ENCODE data around the gene MILR1. TPM values are rescaled to one million over a fixed set of nuclear protein-coding genes. Genes with fewer than 3 reads are reported as not detected.

MILR1 gene
- total RNA-seq, 1 donor from 2014 or later: 0.33 TPM

GRCh38 chr17:64500862-64501765 lies 52.2 kb downstream of the MILR1 start:
- no peak for ATAC-seq
- no peak for DNase-seq (ENCODE audit: low spot score)

DNA sequence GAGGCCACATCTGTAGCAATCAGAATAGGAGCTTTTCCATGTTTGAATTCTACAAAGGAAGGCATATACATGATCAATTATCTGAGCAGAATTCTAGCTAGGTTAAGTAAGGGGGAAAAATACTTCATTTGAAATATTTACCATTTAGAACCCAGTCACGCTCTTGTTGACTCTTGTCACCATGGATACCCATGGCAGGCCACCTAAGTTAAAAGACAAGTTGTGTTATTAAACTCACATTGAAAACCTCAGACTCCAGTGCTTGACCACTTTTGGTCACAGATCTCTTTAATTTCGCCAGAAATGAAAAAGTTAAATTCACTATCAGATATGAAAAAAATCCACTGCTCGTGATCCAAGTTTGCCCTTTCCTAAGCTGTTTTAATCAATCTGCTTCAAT lies 53.1 kb downstream of the MILR1 start:
- ATAC-seq (no peak), DNase-seq (ENCODE audit: low spot score) (no peak)

GRCh38 chr17:64502809-64503208 lies 53.9 kb downstream of the MILR1 start:
- ATAC-seq: no peak
- no peak for DNase-seq (ENCODE audit: low spot score)

GRCh38 chr17:64503341-64503740 lies 54.4 kb downstream of the MILR1 start:
- ATAC-seq (no peak), DNase-seq (ENCODE audit: low spot score) (no peak)

GRCh38 chr17:64503821-64504768 lies 55.2 kb downstream of the MILR1 start:
- no peak for ATAC-seq
- no peak for DNase-seq (ENCODE audit: low spot score)

DNA sequence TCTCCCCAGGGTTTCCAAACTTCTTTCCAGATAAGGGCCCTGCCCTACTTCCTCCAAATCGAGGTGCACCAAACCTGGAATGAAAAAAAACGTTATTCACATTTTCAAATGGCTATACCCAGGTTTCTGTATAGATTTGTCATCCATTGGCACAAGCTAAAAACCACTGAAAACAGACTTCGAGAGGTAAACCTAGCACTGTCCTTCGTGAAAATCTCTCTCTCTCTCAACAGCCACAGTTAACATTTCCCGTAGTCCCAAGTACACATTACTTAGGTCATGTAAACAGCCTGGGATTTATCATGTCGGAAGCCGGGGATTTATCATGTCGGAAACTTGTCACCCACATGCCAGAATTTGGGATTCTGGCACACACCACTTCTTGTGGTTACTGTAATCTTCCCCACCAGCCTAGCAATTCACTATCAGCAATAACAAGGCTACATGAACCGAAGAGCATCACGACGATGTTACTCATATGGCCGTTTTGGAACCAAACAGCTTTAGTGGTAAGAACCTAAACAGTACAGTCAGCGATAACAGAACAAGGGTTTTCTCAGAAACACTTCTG lies 55.9 kb downstream of the MILR1 start:
- no peak for DNase-seq (ENCODE audit: low spot score)
- no peak for ATAC-seq

GRCh38 chr17:64505340-64506200 lies 56.7 kb downstream of the MILR1 start:
- ATAC-seq (peak; percentile 71), DNase-seq (ENCODE audit: low spot score) (peak; percentile 93)

DNA sequence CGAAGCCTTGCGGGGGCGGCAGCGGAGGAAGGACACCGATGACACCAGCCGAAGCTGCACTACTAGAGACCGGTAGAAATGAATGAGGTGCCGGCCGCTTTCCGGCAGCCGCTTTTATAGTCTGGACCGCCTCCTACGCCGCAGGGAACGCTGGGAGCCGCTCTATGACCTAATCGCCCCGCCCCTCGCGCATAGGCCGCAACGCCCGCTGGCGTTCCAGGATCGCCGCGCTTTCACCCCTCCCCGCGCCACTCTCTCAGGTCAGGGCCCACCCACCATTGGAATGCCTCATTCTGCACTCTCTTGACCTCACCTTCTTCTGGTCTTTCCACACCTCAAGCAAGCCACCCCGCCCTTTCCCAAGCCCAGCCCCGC lies 57.3 kb downstream of the MILR1 start, which contains the start of gene DDX5:
DDX5 (minus strand) TSS at position 89 of the 375 bp plus-strand sequence. CDS start 170 bp downstream, outside the sequence.
- DNase-seq (ENCODE audit: low spot score) (peak; percentile 97), ATAC-seq (peak; percentile 80)

- DNase-seq (ENCODE audit: low spot score) (peak; percentile 93), ATAC-seq (peak; percentile 70)
Measured at GRCh38 chr17:64506576-64507412, 57.9 kb downstream of the MILR1 start, which contains the start of gene CEP95. Gene CEP95, plus strand, starts transcription at chr17:64506977. Its CDS starts 121 bp downstream, at chr17:64507098.

DNA sequence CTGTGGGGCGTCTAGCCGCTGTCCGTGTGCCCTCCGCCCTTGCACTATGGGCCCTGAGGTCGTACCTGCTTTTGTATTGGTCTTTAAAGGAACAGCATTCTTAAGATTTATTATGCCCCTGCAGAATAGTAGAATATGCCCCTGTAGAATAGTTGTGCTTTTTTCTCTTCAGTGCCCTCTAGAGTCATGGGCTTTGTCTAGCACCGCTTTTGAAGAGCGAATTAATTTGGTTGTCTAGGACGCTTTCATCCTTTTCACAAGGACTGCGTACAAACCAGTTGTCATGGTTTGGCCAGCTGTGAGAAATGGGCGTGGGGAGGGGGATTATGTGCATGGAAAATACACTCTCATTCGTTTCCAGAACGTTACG lies 58.5 kb downstream of the MILR1 start:
- ATAC-seq (peak; percentile 38), DNase-seq (ENCODE audit: low spot score) (no peak)

- ATAC-seq: no peak
Measured at GRCh38 chr17:64508683-64509082, 59.8 kb downstream of the MILR1 start.

DNA sequence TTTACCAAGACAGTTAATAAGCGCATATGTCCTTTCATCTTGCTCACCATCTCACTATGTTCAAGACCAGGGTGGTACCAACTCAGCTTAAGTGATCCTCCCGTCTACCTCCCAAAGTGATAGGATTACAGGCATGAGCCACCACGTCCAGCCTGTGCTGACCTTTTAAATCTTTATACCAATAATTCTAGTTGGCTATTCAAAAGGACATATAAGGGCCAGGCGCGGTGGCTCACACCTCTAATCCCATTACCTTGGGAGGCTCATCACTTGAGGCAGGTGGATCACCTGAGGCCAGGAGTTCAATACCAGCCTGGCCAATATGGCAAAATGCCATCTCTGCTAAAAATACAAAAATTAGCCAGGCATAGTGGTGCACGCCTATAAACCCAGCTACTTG lies 60.3 kb downstream of the MILR1 start:
- ATAC-seq (no peak), DNase-seq (ENCODE audit: low spot score) (no peak)

More at GRCh38 chr17:64508683-64509082, 59.8 kb downstream of the MILR1 start:
- DNase-seq (ENCODE audit: low spot score): no peak

DNA sequence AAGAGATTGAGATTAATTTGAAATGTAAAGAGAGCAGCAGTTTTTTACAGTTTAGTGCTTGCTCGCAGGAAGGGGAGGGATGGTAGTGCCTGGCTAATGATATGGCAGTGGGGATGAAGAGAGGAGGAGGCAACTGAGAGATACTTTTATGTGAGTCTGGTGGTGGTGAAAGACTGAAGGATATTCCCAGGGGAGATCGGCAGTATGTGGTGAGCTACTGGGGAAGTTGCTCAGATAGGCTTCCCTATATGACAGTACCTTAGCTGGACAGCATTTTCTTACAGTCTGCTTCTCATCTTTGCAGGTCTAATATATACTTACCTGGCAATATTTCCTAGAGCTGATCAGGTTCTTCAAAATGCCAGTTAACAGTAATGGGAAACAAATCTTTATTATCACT lies 66.5 kb downstream of the MILR1 start:
- DNase-seq (ENCODE audit: low spot score): no peak
- ATAC-seq: no peak

DNA sequence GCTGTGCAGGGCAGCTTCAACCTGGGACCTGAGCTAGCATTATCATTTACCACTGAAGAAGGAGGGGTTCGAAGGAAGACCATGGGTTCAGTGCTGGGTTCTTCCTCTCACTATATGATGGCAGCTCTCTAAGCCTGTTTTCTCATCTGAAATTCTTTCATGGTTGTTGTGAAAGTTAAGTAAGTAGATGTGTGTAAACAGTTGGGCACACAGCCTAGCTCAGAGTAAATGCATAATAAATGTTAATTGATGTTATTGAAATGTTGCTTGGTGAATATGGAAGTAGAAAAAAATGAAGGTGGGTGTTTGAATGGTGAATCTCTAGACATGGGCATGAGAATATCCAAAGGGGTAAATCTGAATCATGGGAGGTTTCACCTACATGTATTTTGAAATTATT lies 66.9 kb downstream of the MILR1 start:
- no peak for ATAC-seq
- no peak for DNase-seq (ENCODE audit: low spot score)

Other genes starting within 250 kb of the MILR1 start
- 35.1 TPM for gene TEX2, start 185.9 kb upstream of the MILR1 start, total RNA-seq
- gene PECAM1, start 58.3 kb upstream of the MILR1 start, total RNA-seq: 20.2 TPM
- gene POLG2, start 47.9 kb downstream of the MILR1 start, total RNA-seq: 9.0 TPM
- 245 TPM for gene DDX5, start 57.2 kb downstream of the MILR1 start, total RNA-seq
- 11.1 TPM for gene CEP95, start 57.9 kb downstream of the MILR1 start, total RNA-seq
- 2.2 TPM for gene SMURF2, start 213.2 kb downstream of the MILR1 start, total RNA-seq